ENCODE results near the gene CFAP126.
"Not testable (repeated sequence)": the region's sequence is repeated elsewhere in the genome, so short reads cannot be mapped to it uniquely, and the experiment has no call there.

DNA sequence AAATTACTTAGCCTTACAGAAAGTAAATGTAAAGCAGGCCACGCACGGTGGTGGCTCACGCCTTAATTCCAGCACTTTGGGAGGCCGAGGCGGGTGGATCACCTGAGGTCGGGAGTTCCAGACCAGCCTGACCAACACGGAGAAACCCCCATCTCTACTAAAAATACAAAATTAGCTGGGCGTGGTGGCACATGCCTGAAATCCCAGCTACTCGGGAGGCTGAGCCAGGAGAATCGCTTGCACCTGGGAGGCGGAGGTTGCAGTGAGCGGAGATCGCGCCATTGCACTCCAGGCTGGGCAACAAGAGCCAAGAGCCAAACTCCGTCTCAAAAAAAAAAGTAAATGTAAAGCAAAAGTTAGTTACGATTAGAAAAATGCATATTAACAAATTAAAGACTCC lies 21.5 kb upstream of the CFAP126 start:
- TF ChIP-seq EZH2phosphoT487 (IDR thresholded peaks at IDR 0.05; ENCODE audit: low read depth) = not testable (repeated sequence)
- TF ChIP-seq, protein P1, sequence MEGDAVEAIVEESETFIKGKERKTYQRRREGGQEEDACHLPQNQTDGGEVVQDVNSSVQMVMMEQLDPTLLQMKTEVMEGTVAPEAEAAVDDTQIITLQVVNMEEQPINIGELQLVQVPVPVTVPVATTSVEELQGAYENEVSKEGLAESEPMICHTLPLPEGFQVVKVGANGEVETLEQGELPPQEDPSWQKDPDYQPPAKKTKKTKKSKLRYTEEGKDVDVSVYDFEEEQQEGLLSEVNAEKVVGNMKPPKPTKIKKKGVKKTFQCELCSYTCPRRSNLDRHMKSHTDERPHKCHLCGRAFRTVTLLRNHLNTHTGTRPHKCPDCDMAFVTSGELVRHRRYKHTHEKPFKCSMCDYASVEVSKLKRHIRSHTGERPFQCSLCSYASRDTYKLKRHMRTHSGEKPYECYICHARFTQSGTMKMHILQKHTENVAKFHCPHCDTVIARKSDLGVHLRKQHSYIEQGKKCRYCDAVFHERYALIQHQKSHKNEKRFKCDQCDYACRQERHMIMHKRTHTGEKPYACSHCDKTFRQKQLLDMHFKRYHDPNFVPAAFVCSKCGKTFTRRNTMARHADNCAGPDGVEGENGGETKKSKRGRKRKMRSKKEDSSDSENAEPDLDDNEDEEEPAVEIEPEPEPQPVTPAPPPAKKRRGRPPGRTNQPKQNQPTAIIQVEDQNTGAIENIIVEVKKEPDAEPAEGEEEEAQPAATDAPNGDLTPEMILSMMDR (IDR thresholded peaks at IDR 0.05; ENCODE audit: low read depth, low read length) = not testable (repeated sequence)
